Right lobe of liver (tissue), 6 donors: ENCODE measurements around the gene CELF6. TPM values are rescaled to one million over a fixed set of nuclear protein-coding genes. Genes with fewer than 3 reads are reported as not detected.

Experiments used
- ATAC-seq, 4 donors: fragments of 200-7000 bp; cut with Tn5 transposase; one replicate each; pipeline ENCODE4 v1.9.1; 2020; ENCODE audit warnings: mild to moderate bottlenecking in 4 of 4, moderate library complexity in 4 of 4
- DNase-seq, 3 donors: peaks; one replicate each; pipeline ENCODE4 v3.0.0-alpha.2; 2020
- H3K27ac ChIP-seq, 3 donors: fragments of 200-600 bp; one replicate each; pipeline ENCODE4 v1.8.0; 2022
- H3K27me3 ChIP-seq, 2 donors: fragments of 200-600 bp; one replicate each; pipeline ENCODE4 v1.8.0; 2022
- H3K36me3 ChIP-seq, 4 donors: fragments of 200-600 bp; sonication (generic) in 1 of 4; one replicate each; pipeline versions ENCODE4 v1.5.1 to v1.8.0; 2017 to 2022; ENCODE audit warnings: control low read depth in 1 of 4
- H3K4me1 ChIP-seq, 4 donors: fragments of 200-600 bp; sonication (generic) in 1 of 4; one replicate each; pipeline versions ENCODE4 v1.5.1 to v1.8.0; 2017 to 2022; ENCODE audit warnings: control low read depth in 1 of 4
- H3K4me3 ChIP-seq, 3 donors: fragments of 200-600 bp; one replicate each; pipeline ENCODE4 v1.8.0; 2022
- H3K9me3 ChIP-seq, 4 donors: fragments of 200-600 bp; sonication (generic) in 1 of 4; one replicate each; pipeline versions ENCODE4 v1.5.1 to v1.8.0; 2017 to 2022; ENCODE audit warnings: control low read depth in 1 of 4
- CTCF ChIP-seq, 4 donors: fragments of 200-600 bp in 3 of 4; fragments of 450-650 bp in 1 of 4; IDR thresholded peaks; one replicate each; pipeline versions ENCODE4 v1.5.1 to v1.8.0; 2016 to 2022; ENCODE audit warnings: antibody characterized with exemption in 4 of 4, mild to moderate bottlenecking in 2 of 4
- POLR2A ChIP-seq: fragments of 450-650 bp; IDR thresholded peaks from one replicate; pipeline ENCODE4 v1.6.1; 2017; ENCODE audit warnings: antibody characterized with exemption, mild to moderate bottlenecking
- WGBS: methylation state at CpG from one replicate; pipeline ENCODE4 v1.1.6; 2018; ENCODE audit warnings: low coverage, low lambda C conversion rate; ENCODE audit not compliant: insufficient coverage; ENCODE audit errors: missing lambda C conversion rate; 5-methylcytosine and 5-hydroxymethylcytosine counted together
- intact Hi-C, 2 donors: fragments of 100-400 bp; cut with DNase I; formaldehyde crosslinking; loops; one replicate each; pipeline versions ENCODE4 v1.11.2 to v1.14.1; 2022
- total RNA-seq, 6 experiments: library from RNA; depleted of rRNA in 2 of 6; stranded (reverse); fragments of >200 nt in 2 of 6; fragmentation: NEBNext Ultra II Directional in 3 of 6; extraction: Animal tissue kit (Norgen Biotek cat#: 25700) in 3 of 6; gene quantifications; one replicate each; pipeline versions ENCODE4 v1.1.0 to v1.2.4, GENCODE V29; 2016 to 2023
- donor health status: DM: no; HTN: yes; CAD: no.
- donor health status: DM: no; HTN: no; CAD: no.
- donor health status: DM: no; HTN: no; CAD: no.
- donor health status: DM: no; HTN: yes; CAD: no.
- donor health status: DM: no; HTN: yes; CAD: no.

The CELF6 gene
- total RNA-seq, 6 experiments from 2014 or later: 0.47 to 1.7 (median 1.2) TPM

- peak; percentile 92 to 98 (median 96) for ATAC-seq
Measured at GRCh38 chr15:72312605-72313447, 7.1 kb downstream of the CELF6 start.

GRCh38 chr15:72307026-72307425 lies 12.9 kb downstream of the CELF6 start:
- no peak overlapping the region for H3K4me3 ChIP-seq
- DNase-seq: peak in 1 of 3 donors; percentile 37
- no peak overlapping the region for H3K27ac ChIP-seq
- peak in 1 of 4 donors; percentile 12 for ATAC-seq
- no CpG with 5 or more reads among the region's 5 CpGs for WGBS
- intact Hi-C loops: no loop called here
- H3K9me3 ChIP-seq: no peaks in the 10 kb centered on the region
- H3K4me1 ChIP-seq: no peaks in the 10 kb centered on the region
- no peaks in the 10 kb centered on the region for H3K27me3 ChIP-seq
- no peaks in the 10 kb centered on the region for H3K36me3 ChIP-seq
- TF ChIP-seq POLR2A: no peak
- no peak for TF ChIP-seq CTCF (IDR thresholded peaks at IDR 0.05)

More at GRCh38 chr15:72312605-72313447, 7.1 kb downstream of the CELF6 start:
- no peak overlapping the region for H3K4me3 ChIP-seq
- H3K9me3 ChIP-seq: no peaks in the 10 kb centered on the region
- H3K36me3 ChIP-seq: no peaks in the 10 kb centered on the region
- H3K4me1 ChIP-seq: no peaks in the 10 kb centered on the region
- DNase-seq: peak; percentile 60 to 82 (median 79)
- intact Hi-C loops: loop anchor here in 1 of 2 donors (10.0 kb wide), 1 partner anchor 362 kb away; no protein-coding TSS in a partner anchor
- TF ChIP-seq POLR2A (no peak), CTCF (IDR thresholded peaks at IDR 0.05) (peak; percentile 59 to 78 (median 64))
- WGBS: no CpG with 5 or more reads among the region's 2 CpGs
- no peaks in the 10 kb centered on the region for H3K27me3 ChIP-seq
- H3K27ac ChIP-seq: no peak overlapping the region

- no peaks in the 10 kb centered on the region for H3K36me3 ChIP-seq
- peak in 1 of 3 donors; percentile 44 for DNase-seq
- no peaks in the 10 kb centered on the region for H3K4me1 ChIP-seq
- 43% methylated on average over 7 of the region's 10 CpGs for whole genome bisulfite sequencing
- intact Hi-C loops: no loop called here
- no peaks in the 10 kb centered on the region for H3K27me3 ChIP-seq
- ATAC-seq: peak in 2 of 4 donors; percentile 27 to 33
- H3K9me3 ChIP-seq: no peaks in the 10 kb centered on the region
- H3K27ac ChIP-seq: no peak overlapping the region
- TF ChIP-seq POLR2A: no peak
- TF ChIP-seq CTCF (IDR thresholded peaks at IDR 0.05): no peak
- H3K4me3 ChIP-seq: no peak overlapping the region
Measured at GRCh38 chr15:72306211-72306785, 13.7 kb downstream of the CELF6 start.

- 100% methylated on average over 2 of the region's 7 CpGs for WGBS
- H3K27me3 ChIP-seq: no peaks in the 10 kb centered on the region
- no peaks in the 10 kb centered on the region for H3K9me3 ChIP-seq
- TF ChIP-seq POLR2A (no peak), CTCF (IDR thresholded peaks at IDR 0.05) (no peak)
- no peak overlapping the region for H3K4me3 ChIP-seq
- ATAC-seq (no peak), DNase-seq (peak in 1 of 3 donors; percentile 35)
- H3K36me3 ChIP-seq: no peaks in the 10 kb centered on the region
- H3K27ac ChIP-seq: no peak overlapping the region
- H3K4me1 ChIP-seq: no peaks in the 10 kb centered on the region
- intact Hi-C loops: no loop called here
Measured at GRCh38 chr15:72304596-72304995, 15.4 kb downstream of the CELF6 start.
